Endothelial cell of umbilical vein (primary cell): ENCODE measurements around the gene MGAT5.

ENCODE experiments used
- CTCF ChIP-seq, 2 donors: IDR thresholded peaks; 1 replicate in 1 of 2; 2 replicates in 1 of 2; pipeline ENCODE4 v1.5.1; 2011; ENCODE audit warnings: low read length in 2 of 2, mild to moderate bottlenecking in 2 of 2, moderate library complexity in 2 of 2, control low read depth in 1 of 2, inconsistent platforms in 1 of 2, low read depth in 1 of 2; ENCODE audit not compliant: insufficient read depth in 1 of 2; ENCODE audit errors: extremely low read depth in 1 of 2
- EZH2 ChIP-seq: IDR thresholded peaks from 2 replicates; pipeline ENCODE4 v1.6.1; 2012; ENCODE audit warnings: borderline replicate concordance, low read depth, mild to moderate bottlenecking, moderate library complexity, low read length, inconsistent platforms; ENCODE audit not compliant: severe bottlenecking
- FOS ChIP-seq: IDR thresholded peaks from 2 replicates; pipeline ENCODE4 v1.6.1; 2011; ENCODE audit warnings: mild to moderate bottlenecking, low read length, moderate library complexity, borderline replicate concordance; ENCODE audit not compliant: insufficient read depth
- GATA2 ChIP-seq: IDR thresholded peaks from 2 replicates; pipeline ENCODE4 v1.7.0; 2011; ENCODE audit warnings: low read depth, mild to moderate bottlenecking, moderate library complexity, mixed read lengths, low read length; ENCODE audit not compliant: insufficient read length, insufficient read depth
- JUN ChIP-seq: IDR thresholded peaks from 2 replicates; pipeline ENCODE4 v1.6.1; 2011; ENCODE audit warnings: borderline replicate concordance, low read depth; ENCODE audit not compliant: insufficient read length, insufficient read depth
- MAX ChIP-seq: IDR thresholded peaks from 2 replicates; pipeline ENCODE4 v1.6.1; 2011; ENCODE audit not compliant: insufficient read depth, insufficient read length
- MYC ChIP-seq: IDR thresholded peaks from one replicate; pipeline ENCODE4 v1.6.1; 2011; ENCODE audit warnings: mild to moderate bottlenecking, low read depth, low read length
- POLR2A ChIP-seq: IDR thresholded peaks from 2 replicates; pipeline ENCODE4 v1.6.1; 2012; ENCODE audit warnings: low read depth, mild to moderate bottlenecking, control low read depth, low read length
- POLR2AphosphoS5 ChIP-seq: IDR thresholded peaks from 2 replicates; pipeline ENCODE4 v1.6.1; 2012; ENCODE audit warnings: low read depth, mild to moderate bottlenecking, control low read depth, low read length, moderate library complexity; ENCODE audit not compliant: insufficient read depth

GRCh38 chr2:134337631-134338030, 83.8 kb downstream of the MGAT5 start:
- TF ChIP-seq POLR2A (no peak), CTCF (IDR thresholded peaks at IDR 0.05; ENCODE audit: extremely low read depth in 1 of 2, insufficient read depth in 1 of 2, low read depth in 1 of 2, low read length in 2 of 2) (no peak), POLR2AphosphoS5 (no peak), MAX (no peak), MYC (no peak), GATA2 (no peak), EZH2 (no peak), JUN (no peak), FOS (no peak)
